ENCODE data around the gene DYRK3. TPM values are rescaled to one million over a fixed set of nuclear protein-coding genes. Genes with fewer than 3 reads are reported as not detected.

The DYRK3 gene
- total and polyA plus RNA-seq, 9 of the 15 experiments (the other 6 are each of a cell fraction or from before 2014, with no cell fraction given): 4.5 to 33.7 (median 25.7) TPM

DNA sequence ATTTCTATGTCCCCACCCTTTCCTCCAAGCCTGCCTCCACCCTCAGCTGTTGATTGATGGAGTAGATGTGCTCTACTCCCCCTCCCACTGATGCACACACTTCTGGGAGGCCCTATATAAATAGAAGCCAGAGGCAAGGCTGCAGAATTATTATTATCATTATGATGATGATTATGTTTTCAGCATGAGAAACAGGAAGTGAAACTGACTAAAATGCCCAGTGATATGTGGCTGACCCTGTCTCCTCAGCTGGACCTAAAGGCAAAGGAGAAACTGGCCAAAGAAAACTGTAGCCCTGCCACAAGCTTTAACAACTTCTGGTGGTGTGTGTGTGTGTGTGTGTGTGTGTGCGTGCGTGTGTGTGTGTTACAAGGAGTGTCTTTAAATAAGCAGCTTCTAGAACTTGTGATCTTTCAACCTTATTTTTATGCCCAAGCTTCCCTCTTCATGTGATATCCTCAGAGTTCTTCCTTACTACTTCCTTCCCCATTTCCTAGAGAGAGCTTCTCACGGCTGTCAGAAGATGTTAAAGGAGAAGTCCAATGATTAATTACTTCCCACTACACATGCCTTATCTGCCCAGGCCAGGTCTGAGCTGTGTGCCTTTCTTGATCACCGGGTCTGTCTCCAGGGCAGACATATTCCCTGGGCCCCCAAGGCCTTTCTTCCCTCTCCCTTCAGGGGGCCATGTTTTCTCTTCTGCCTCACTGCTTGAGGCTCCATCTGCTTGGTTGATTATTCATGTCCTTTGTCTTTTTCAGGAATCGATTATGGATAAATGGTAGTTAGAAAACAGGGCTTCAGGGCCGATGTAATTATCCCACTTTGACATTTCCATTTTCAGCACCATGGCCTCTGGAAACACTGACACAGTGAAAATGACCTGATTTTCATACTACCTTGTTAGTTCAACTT, 37.8 kb downstream of the DYRK3 start (continued):
- peak; percentile 93 for TF ChIP-seq BRD9 (IDR thresholded peaks at IDR 0.05; ENCODE audit: low read depth, partially characterized antibody)
- TF ChIP-seq, protein P1, sequence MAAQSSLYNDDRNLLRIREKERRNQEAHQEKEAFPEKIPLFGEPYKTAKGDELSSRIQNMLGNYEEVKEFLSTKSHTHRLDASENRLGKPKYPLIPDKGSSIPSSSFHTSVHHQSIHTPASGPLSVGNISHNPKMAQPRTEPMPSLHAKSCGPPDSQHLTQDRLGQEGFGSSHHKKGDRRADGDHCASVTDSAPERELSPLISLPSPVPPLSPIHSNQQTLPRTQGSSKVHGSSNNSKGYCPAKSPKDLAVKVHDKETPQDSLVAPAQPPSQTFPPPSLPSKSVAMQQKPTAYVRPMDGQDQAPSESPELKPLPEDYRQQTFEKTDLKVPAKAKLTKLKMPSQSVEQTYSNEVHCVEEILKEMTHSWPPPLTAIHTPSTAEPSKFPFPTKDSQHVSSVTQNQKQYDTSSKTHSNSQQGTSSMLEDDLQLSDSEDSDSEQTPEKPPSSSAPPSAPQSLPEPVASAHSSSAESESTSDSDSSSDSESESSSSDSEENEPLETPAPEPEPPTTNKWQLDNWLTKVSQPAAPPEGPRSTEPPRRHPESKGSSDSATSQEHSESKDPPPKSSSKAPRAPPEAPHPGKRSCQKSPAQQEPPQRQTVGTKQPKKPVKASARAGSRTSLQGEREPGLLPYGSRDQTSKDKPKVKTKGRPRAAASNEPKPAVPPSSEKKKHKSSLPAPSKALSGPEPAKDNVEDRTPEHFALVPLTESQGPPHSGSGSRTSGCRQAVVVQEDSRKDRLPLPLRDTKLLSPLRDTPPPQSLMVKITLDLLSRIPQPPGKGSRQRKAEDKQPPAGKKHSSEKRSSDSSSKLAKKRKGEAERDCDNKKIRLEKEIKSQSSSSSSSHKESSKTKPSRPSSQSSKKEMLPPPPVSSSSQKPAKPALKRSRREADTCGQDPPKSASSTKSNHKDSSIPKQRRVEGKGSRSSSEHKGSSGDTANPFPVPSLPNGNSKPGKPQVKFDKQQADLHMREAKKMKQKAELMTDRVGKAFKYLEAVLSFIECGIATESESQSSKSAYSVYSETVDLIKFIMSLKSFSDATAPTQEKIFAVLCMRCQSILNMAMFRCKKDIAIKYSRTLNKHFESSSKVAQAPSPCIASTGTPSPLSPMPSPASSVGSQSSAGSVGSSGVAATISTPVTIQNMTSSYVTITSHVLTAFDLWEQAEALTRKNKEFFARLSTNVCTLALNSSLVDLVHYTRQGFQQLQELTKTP (IDR thresholded peaks at IDR 0.05; ENCODE audit: low read depth in 1 of 2, partially characterized antibody in 2 of 2): peak; percentile 71 to 86
- peak; percentile 61; the same call in 1 of the 2 replicates for TF ChIP-seq FOXP1 (CRISPR knock-in tag; IDR thresholded peaks at IDR 0.05)
- no peak for TF ChIP-seq POLR2AphosphoS2 (IDR thresholded peaks at IDR 0.05; ENCODE audit: low read length)
- peak; percentile 97 for TF ChIP-seq TEAD4 (IDR thresholded peaks at IDR 0.05; ENCODE audit: low read length)
- no peak for TF ChIP-seq TEAD4 (CRISPR knock-in tag; IDR thresholded peaks at IDR 0.05; ENCODE audit: borderline replicate concordance)
- no peak for TF ChIP-seq ZC3H4 (CRISPR knock-in tag; IDR thresholded peaks at IDR 0.05; ENCODE audit: borderline replicate concordance)
- TF ChIP-seq, protein P2, sequence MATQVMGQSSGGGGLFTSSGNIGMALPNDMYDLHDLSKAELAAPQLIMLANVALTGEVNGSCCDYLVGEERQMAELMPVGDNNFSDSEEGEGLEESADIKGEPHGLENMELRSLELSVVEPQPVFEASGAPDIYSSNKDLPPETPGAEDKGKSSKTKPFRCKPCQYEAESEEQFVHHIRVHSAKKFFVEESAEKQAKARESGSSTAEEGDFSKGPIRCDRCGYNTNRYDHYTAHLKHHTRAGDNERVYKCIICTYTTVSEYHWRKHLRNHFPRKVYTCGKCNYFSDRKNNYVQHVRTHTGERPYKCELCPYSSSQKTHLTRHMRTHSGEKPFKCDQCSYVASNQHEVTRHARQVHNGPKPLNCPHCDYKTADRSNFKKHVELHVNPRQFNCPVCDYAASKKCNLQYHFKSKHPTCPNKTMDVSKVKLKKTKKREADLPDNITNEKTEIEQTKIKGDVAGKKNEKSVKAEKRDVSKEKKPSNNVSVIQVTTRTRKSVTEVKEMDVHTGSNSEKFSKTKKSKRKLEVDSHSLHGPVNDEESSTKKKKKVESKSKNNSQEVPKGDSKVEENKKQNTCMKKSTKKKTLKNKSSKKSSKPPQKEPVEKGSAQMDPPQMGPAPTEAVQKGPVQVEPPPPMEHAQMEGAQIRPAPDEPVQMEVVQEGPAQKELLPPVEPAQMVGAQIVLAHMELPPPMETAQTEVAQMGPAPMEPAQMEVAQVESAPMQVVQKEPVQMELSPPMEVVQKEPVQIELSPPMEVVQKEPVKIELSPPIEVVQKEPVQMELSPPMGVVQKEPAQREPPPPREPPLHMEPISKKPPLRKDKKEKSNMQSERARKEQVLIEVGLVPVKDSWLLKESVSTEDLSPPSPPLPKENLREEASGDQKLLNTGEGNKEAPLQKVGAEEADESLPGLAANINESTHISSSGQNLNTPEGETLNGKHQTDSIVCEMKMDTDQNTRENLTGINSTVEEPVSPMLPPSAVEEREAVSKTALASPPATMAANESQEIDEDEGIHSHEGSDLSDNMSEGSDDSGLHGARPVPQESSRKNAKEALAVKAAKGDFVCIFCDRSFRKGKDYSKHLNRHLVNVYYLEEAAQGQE (IDR thresholded peaks at IDR 0.05; ENCODE audit: borderline replicate concordance): peak; percentile 90
- TF ChIP-seq, protein P2 (CRISPR knock-in tag; IDR thresholded peaks at IDR 0.05; ENCODE audit: low read depth): peak; percentile 76
- no peak for TF ChIP-seq NR1H2 (CRISPR knock-in tag; IDR thresholded peaks at IDR 0.05)
- TF ChIP-seq ZNF431 (CRISPR knock-in tag; IDR thresholded peaks at IDR 0.05): no peak
- TF ChIP-seq HSF4 (CRISPR knock-in tag; IDR thresholded peaks at IDR 0.05; ENCODE audit: borderline replicate concordance): no peak
- TF ChIP-seq SMARCE1 (IDR thresholded peaks at IDR 0.05): peak; percentile 99
- TF ChIP-seq, protein P3, sequence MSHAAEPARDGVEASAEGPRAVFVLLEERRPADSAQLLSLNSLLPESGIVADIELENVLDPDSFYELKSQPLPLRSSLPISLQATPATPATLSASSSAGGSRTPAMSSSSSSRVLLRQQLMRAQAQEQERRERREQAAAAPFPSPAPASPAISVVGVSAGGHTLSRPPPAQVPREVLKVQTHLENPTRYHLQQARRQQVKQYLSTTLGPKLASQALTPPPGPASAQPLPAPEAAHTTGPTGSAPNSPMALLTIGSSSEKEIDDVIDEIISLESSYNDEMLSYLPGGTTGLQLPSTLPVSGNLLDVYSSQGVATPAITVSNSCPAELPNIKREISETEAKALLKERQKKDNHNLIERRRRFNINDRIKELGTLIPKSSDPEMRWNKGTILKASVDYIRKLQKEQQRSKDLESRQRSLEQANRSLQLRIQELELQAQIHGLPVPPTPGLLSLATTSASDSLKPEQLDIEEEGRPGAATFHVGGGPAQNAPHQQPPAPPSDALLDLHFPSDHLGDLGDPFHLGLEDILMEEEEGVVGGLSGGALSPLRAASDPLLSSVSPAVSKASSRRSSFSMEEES (CRISPR knock-in tag; IDR thresholded peaks at IDR 0.05): peak; percentile 53
